ENCODE data around the gene PROSER1. TPM values are rescaled to one million over a fixed set of nuclear protein-coding genes. Genes with fewer than 3 reads are reported as not detected.

The PROSER1 gene
- total RNA-seq, 1 donor from 2014 or later, result 60.7 TPM

- DNase-seq (ENCODE audit: low spot score in 2 of 2), result no peak
- no peaks in the 10 kb centered on the region for H3K36me3 ChIP-seq
- TF ChIP-seq, protein P1, sequence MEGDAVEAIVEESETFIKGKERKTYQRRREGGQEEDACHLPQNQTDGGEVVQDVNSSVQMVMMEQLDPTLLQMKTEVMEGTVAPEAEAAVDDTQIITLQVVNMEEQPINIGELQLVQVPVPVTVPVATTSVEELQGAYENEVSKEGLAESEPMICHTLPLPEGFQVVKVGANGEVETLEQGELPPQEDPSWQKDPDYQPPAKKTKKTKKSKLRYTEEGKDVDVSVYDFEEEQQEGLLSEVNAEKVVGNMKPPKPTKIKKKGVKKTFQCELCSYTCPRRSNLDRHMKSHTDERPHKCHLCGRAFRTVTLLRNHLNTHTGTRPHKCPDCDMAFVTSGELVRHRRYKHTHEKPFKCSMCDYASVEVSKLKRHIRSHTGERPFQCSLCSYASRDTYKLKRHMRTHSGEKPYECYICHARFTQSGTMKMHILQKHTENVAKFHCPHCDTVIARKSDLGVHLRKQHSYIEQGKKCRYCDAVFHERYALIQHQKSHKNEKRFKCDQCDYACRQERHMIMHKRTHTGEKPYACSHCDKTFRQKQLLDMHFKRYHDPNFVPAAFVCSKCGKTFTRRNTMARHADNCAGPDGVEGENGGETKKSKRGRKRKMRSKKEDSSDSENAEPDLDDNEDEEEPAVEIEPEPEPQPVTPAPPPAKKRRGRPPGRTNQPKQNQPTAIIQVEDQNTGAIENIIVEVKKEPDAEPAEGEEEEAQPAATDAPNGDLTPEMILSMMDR (IDR thresholded peaks at IDR 0.05), result no peak
- peak overlapping the region; percentile 78 to 88 for H3K27ac ChIP-seq
- intact Hi-C loops (cut with DNase I), result loop anchor here (5.0 to 10.0 kb wide), 3 partner anchors 377 to 1737 kb away; partner anchors contain the start of gene MRPS31
- peak overlapping the region; percentile 97 to 100 for H3K4me3 ChIP-seq
- H3K27me3 ChIP-seq, result no peaks in the 10 kb centered on the region
- H3K4me1 ChIP-seq, result peaks cover 0 to 16% of the 10 kb centered on the region in 2 donors
- no peaks in the 10 kb centered on the region for H3K9me3 ChIP-seq
Observed at GRCh38 chr13:39037410-39037879, 444 bp downstream of the PROSER1 start.

DNA sequence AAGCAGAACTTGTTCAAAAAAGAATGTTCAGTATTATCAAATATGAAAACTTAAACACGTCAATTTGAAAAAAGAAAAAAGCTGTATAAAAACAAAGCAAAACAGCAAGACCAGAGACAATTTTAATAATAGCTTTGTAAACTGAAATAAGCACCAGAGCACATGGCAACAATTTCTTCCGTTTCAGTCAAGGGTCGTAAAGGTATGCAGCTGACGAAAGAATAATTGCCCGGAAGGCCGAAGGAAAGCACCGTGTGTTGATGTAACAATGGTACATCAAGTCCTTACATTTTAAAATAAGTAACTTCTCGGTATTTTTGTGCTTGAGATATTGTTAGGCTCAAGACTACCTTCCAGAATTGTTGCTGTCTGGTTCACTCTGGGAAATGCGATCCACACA lies 1.7 kb downstream of the PROSER1 start:
- H3K36me3 ChIP-seq, result no peaks in the 10 kb centered on the region
- intact Hi-C loops (cut with DNase I), result loop anchor here (5.0 to 10.0 kb wide), 3 partner anchors 379 to 1739 kb away; partner anchors contain the start of gene MRPS31
- H3K4me1 ChIP-seq, result peaks cover 0 to 16% of the 10 kb centered on the region in 2 donors
- H3K4me3 ChIP-seq, result peak overlapping the region; percentile 97 to 100
- no peaks in the 10 kb centered on the region for H3K9me3 ChIP-seq
- TF ChIP-seq, protein P1 (IDR thresholded peaks at IDR 0.05), result no peak
- no peaks in the 10 kb centered on the region for H3K27me3 ChIP-seq
- no peak overlapping the region for H3K27ac ChIP-seq
- no peak for DNase-seq (ENCODE audit: low spot score in 2 of 2)

- TF ChIP-seq, protein P1 (IDR thresholded peaks at IDR 0.05), result no peak
Observed at GRCh38 chr13:39035799-39036198, 2.1 kb downstream of the PROSER1 start.

GRCh38 chr13:39035204-39035603 lies 2.7 kb downstream of the PROSER1 start:
- peaks cover 0 to 4% of the 10 kb centered on the region in 2 donors for H3K36me3 ChIP-seq
- DNase-seq (ENCODE audit: low spot score in 2 of 2), result no peak
- TF ChIP-seq, protein P1 (IDR thresholded peaks at IDR 0.05), result no peak
- peak overlapping the region in 1 of 2 donors; percentile 100 for H3K4me3 ChIP-seq
- H3K27me3 ChIP-seq, result no peaks in the 10 kb centered on the region
- intact Hi-C loops (cut with DNase I), result loop anchor here (5.0 to 10.0 kb wide), 3 partner anchors 380 to 1740 kb away; partner anchors contain the start of gene MRPS31
- no peak overlapping the region for H3K27ac ChIP-seq
- H3K9me3 ChIP-seq, result no peaks in the 10 kb centered on the region
- peaks cover 0 to 12% of the 10 kb centered on the region in 2 donors for H3K4me1 ChIP-seq

More at GRCh38 chr13:39035799-39036198, 2.1 kb downstream of the PROSER1 start:
- H3K27ac ChIP-seq, result no peak overlapping the region
- H3K4me1 ChIP-seq, result peaks cover 0 to 16% of the 10 kb centered on the region in 2 donors
- no peaks in the 10 kb centered on the region for H3K9me3 ChIP-seq
- no peak for DNase-seq (ENCODE audit: low spot score in 2 of 2)
- intact Hi-C loops (cut with DNase I), result loop anchor here (5.0 to 10.0 kb wide), 3 partner anchors 379 to 1739 kb away; partner anchors contain the start of gene MRPS31
- peaks cover 0 to 1% of the 10 kb centered on the region in 2 donors for H3K36me3 ChIP-seq
- no peaks in the 10 kb centered on the region for H3K27me3 ChIP-seq
- H3K4me3 ChIP-seq, result peak overlapping the region; percentile 6 to 100

DNA sequence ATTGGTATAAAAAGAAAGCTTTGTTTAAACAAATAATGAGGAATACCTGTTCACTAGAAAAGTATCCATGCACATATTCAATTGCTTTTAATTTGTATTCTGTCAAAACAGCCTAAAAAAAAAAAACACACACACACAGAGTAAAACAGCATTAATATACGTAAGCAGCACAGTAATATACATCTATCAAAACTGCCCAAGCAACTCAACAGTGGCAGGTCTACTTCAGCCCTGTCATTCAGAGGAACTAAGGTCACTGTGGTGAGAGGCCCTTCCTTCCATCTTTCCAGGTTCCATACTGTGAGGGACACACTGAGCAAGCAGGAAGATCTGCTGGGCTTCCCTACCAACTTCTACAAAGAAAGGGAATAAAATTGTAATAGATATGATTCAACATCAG lies 3.8 kb downstream of the PROSER1 start:
- Histone ChIP-seq H3K27ac (no peak overlapping the region), H3K9me3 (no peaks in the 10 kb centered on the region), H3K27me3 (no peaks in the 10 kb centered on the region), H3K36me3 (peaks cover 0 to 4% of the 10 kb centered on the region in 2 donors), H3K4me3 (no peak overlapping the region), H3K4me1 (peaks cover 0 to 5% of the 10 kb centered on the region in 2 donors)
- no peak for DNase-seq (ENCODE audit: low spot score in 2 of 2)
- intact Hi-C loops (cut with DNase I), result loop anchor here (10.0 kb wide), 2 partner anchors 381 to 1741 kb away; partner anchors contain the start of gene MRPS31
- TF ChIP-seq, protein P1 (IDR thresholded peaks at IDR 0.05), result no peak
